B cell (primary cell): ENCODE data around the gene CTPS2. TPM values are rescaled to one million over a fixed set of nuclear protein-coding genes. Genes with fewer than 3 reads are reported as not detected.

Source experiments
- ATAC-seq: fragments of 200-7000 bp; cut with Tn5 transposase; one replicate; pipeline ENCODE4 v1.10.0; 2021; ENCODE audit warnings: low read depth, mild to moderate bottlenecking, moderate number of reproducible peaks, moderate library complexity
- CTCF ChIA-PET: fragments of 350-600 bp; sonication (Branson Sonifier 250); formaldehyde crosslinking; loops from one replicate; lab custom pipeline; 2021; ENCODE audit warnings: antibody characterized with exemption, inconsistent platforms; lab: Charles Lee
- POLR2A ChIA-PET: fragments of 350-600 bp; sonication (Branson Sonifier 250); formaldehyde crosslinking; loops from one replicate; lab custom pipeline; 2021; ENCODE audit warnings: antibody characterized with exemption; lab: Charles Lee
- DNase-seq: peaks from one replicate; pipeline ENCODE4 v3.0.0; 2013
- H2AFZ ChIP-seq: 2 replicates; pipeline ENCODE4 v1.6.1; 2012; ENCODE audit warnings: mild to moderate bottlenecking, low read depth, low read length; ENCODE audit not compliant: insufficient read depth, poor library complexity, severe bottlenecking
- H3K27ac ChIP-seq, 2 donors: 1 replicate in 1 of 2; 2 replicates in 1 of 2; pipeline ENCODE4 v1.5.1; 2012 to 2013; ENCODE audit warnings: low read length in 2 of 2, mild to moderate bottlenecking in 2 of 2, moderate library complexity in 1 of 2
- H3K27me3 ChIP-seq, 4 experiments: fragments of 200-600 bp in 1 of 4; sonication (generic) in 1 of 4; replicated peaks in 1 of 4; 1 replicate in 2 of 4; 2 replicates in 2 of 4; pipeline versions ENCODE4 v1.6.1 to v1.7.0; 2013 to 2016; ENCODE audit warnings: low read length in 3 of 4, mild to moderate bottlenecking in 2 of 4, mixed read lengths in 1 of 4, moderate library complexity in 1 of 4; ENCODE audit not compliant: insufficient read depth in 4 of 4, control insufficient read depth in 3 of 4; ENCODE audit errors: control extremely low read depth in 1 of 4
- H3K36me3 ChIP-seq, 2 experiments: replicated peaks in 1 of 2; 1 replicate in 1 of 2; 2 replicates in 1 of 2; pipeline versions ENCODE4 v1.6.1 to v1.7.1; 2013; ENCODE audit warnings: low read length in 1 of 2; ENCODE audit not compliant: insufficient read depth in 2 of 2, control insufficient read depth in 1 of 2; ENCODE audit errors: control extremely low read depth in 1 of 2, extremely low read depth in 1 of 2
- H3K4me1 ChIP-seq, 2 donors: fragments of 200-600 bp in 1 of 2; sonication (generic) in 1 of 2; 1 replicate in 1 of 2; 2 replicates in 1 of 2; pipeline versions ENCODE4 v1.5.1 to v1.6.1; 2013 to 2017; ENCODE audit warnings: low read length in 2 of 2; ENCODE audit not compliant: control insufficient read depth in 2 of 2, insufficient read depth in 2 of 2
- H3K4me2 ChIP-seq: replicated peaks from 2 replicates; pipeline ENCODE3; 2012; ENCODE audit warnings: mild to moderate bottlenecking, low read depth, low read length; ENCODE audit not compliant: poor library complexity, severe bottlenecking
- H3K4me3 ChIP-seq, 5 experiments: fragments of 200-600 bp in 1 of 5; sonication (generic) in 1 of 5; 1 replicate in 3 of 5; 2 replicates in 2 of 5; pipeline versions ENCODE4 v1.5.1 to v1.7.0; 2011 to 2016; ENCODE audit warnings: low read length in 4 of 5, mild to moderate bottlenecking in 4 of 5, low read depth in 2 of 5, control low read depth in 1 of 5, moderate library complexity in 1 of 5; ENCODE audit not compliant: insufficient read depth in 1 of 5; ENCODE audit errors: control extremely low read depth in 1 of 5, extremely low read depth in 1 of 5
- H3K79me2 ChIP-seq: fragments of 200-600 bp; sonication (generic); one replicate; pipeline ENCODE4 v1.6.0; 2016; ENCODE audit warnings: low read length; ENCODE audit not compliant: control insufficient read depth, insufficient read depth
- H3K9ac ChIP-seq: fragments of 200-600 bp; sonication (generic); 2 replicates; pipeline ENCODE4 v1.6.1; 2017; ENCODE audit warnings: mild to moderate bottlenecking, low read length, moderate library complexity
- H3K9me3 ChIP-seq, 3 donors: one replicate each; pipeline versions ENCODE4 v1.6.1 to v1.7.1; 2013; ENCODE audit warnings: low read length in 2 of 3; ENCODE audit not compliant: control insufficient read depth in 2 of 3, insufficient read depth in 1 of 3; ENCODE audit errors: control extremely low read depth in 1 of 3
- H4K20me1 ChIP-seq: 2 replicates; pipeline ENCODE4 v1.6.0; 2012; ENCODE audit warnings: mild to moderate bottlenecking, low read length; ENCODE audit not compliant: insufficient read depth, control insufficient read depth, poor library complexity, severe bottlenecking
- H3K27ac Mint-ChIP-seq: one replicate; pipeline ENCODE4 v1.8.0; 2021; ENCODE audit warnings: mixed read lengths
- H3K27me3 Mint-ChIP-seq: one replicate; pipeline ENCODE4 v1.8.0; 2021; ENCODE audit warnings: mixed read lengths
- H3K4me1 Mint-ChIP-seq: one replicate; pipeline ENCODE4 v1.8.0; 2021; ENCODE audit warnings: mixed read lengths
- H3K4me3 Mint-ChIP-seq: one replicate; pipeline ENCODE4 v1.8.0; 2021; ENCODE audit warnings: mixed read lengths
- H3K9me3 Mint-ChIP-seq: one replicate; pipeline ENCODE4 v1.8.0; 2022; ENCODE audit warnings: mixed read lengths; ENCODE audit not compliant: insufficient read depth
- CTCF ChIP-seq: fragments of 200-600 bp; IDR thresholded peaks from one replicate; pipeline ENCODE4 v1.8.0; 2022; ENCODE audit warnings: antibody characterized with exemption, mild to moderate bottlenecking
- EZH2 ChIP-seq: IDR thresholded peaks from 2 replicates; pipeline ENCODE4 v1.6.1; 2012; ENCODE audit warnings: borderline replicate concordance, low read depth, mild to moderate bottlenecking, moderate library complexity, low read length; ENCODE audit not compliant: insufficient read depth, poor library complexity, severe bottlenecking
- WGBS: methylation state at CpG from one replicate; pipeline ENCODE4 v1.1.5; 2013; ENCODE audit warnings: missing lambda C conversion rate; ENCODE audit not compliant: insufficient coverage; 5-methylcytosine and 5-hydroxymethylcytosine counted together
- intact Hi-C: fragments of 100-400 bp; cut with micrococcal nuclease; formaldehyde crosslinking; loops from one replicate; pipeline ENCODE4 v1.10.0; 2022
- polyA plus RNA-seq: library from polyadenylated mRNA; depleted of rRNA; stranded (reverse); fragments of >200 nt; gene quantifications from 2 replicates; pipeline ENCODE4 v1.2.3, GENCODE V29; 2012
- total RNA-seq, 2 donors: library from RNA; stranded (reverse); fragments of 120-200 nt in 1 of 2; gene quantifications; 1 replicate in 1 of 2; 2 replicates in 1 of 2; pipeline versions ENCODE4 v1.2.3 to v1.2.4, GENCODE V29; 2013 to 2022

Gene CTPS2
- total and polyA plus RNA-seq, 2 donors (not counting 1 experiment from before 2014, with no cell fraction given): 2.5 to 11.7 TPM

- DNase-seq (no peak), ATAC-seq (no peak)
- WGBS: no CpG with 5 or more reads among the region's 1 CpG
- intact Hi-C loops: no loop called here
- H3K27me3 Mint-ChIP-seq: no peaks in the 10 kb centered on the region
- Histone ChIP-seq H3K4me3 (no peak overlapping the region), H3K9ac (no peak overlapping the region), H3K27ac (no peak overlapping the region), H3K9me3 (no peaks in the 10 kb centered on the region), H3K27me3 (no peaks in the 10 kb centered on the region), H3K4me1 (no peaks in the 10 kb centered on the region), H3K79me2 (no peaks in the 10 kb centered on the region), H3K36me3 (no peaks in the 10 kb centered on the region), H4K20me1 (no peaks in the 10 kb centered on the region), H3K4me2 (no peak overlapping the region), H2AFZ (no peak overlapping the region)
- H3K4me1 Mint-ChIP-seq: no peaks in the 10 kb centered on the region
- no peak for TF ChIP-seq EZH2
- no peak for TF ChIP-seq CTCF
- POLR2A ChIA-PET: no interaction called here
- CTCF ChIA-PET: no interaction called here
- no peak overlapping the region for H3K27ac Mint-ChIP-seq
- H3K4me3 Mint-ChIP-seq: no peak overlapping the region
- H3K9me3 Mint-ChIP-seq: no peaks in the 10 kb centered on the region
These were observed 153.3 kb downstream of the CTPS2 start for GRCh38 chrX:16559206-16559619.

GRCh38 chrX:16558489-16558888 lies 154.0 kb downstream of the CTPS2 start:
- H3K4me2 ChIP-seq: no peak overlapping the region
- no peaks in the 10 kb centered on the region for H3K27me3 ChIP-seq
- DNase-seq: no peak
- Mint-ChIP-seq H3K27ac (no peak overlapping the region), H3K4me1 (no peaks in the 10 kb centered on the region), H3K27me3 (no peaks in the 10 kb centered on the region), H3K4me3 (no peak overlapping the region), H3K9me3 (no peaks in the 10 kb centered on the region)
- no peaks in the 10 kb centered on the region for H3K4me1 ChIP-seq
- ATAC-seq: no peak
- intact Hi-C loops: no loop called here
- ChIA-PET CTCF (no interaction called here), POLR2A (no interaction called here)
- no peaks in the 10 kb centered on the region for H4K20me1 ChIP-seq
- H3K36me3 ChIP-seq: no peaks in the 10 kb centered on the region
- TF ChIP-seq EZH2: no peak
- TF ChIP-seq CTCF: no peak
- H3K27ac ChIP-seq: no peak overlapping the region
- H2AFZ ChIP-seq: no peak overlapping the region
- no peaks in the 10 kb centered on the region for H3K79me2 ChIP-seq
- WGBS: 100% methylated on average over 4 of the region's 6 CpGs
- H3K4me3 ChIP-seq: no peak overlapping the region
- no peak overlapping the region for H3K9ac ChIP-seq
- H3K9me3 ChIP-seq: no peaks in the 10 kb centered on the region
